NCI-H2227 treated with DMSO at 0.1 percent for 48 hours (cell line): ENCODE results near the gene CFAP410.

Experiments used
- DNase-seq: peaks from one replicate; lab custom pipeline; 2025; lab: John Stamatoyannopoulos, UW

The CFAP410 gene

DNA sequence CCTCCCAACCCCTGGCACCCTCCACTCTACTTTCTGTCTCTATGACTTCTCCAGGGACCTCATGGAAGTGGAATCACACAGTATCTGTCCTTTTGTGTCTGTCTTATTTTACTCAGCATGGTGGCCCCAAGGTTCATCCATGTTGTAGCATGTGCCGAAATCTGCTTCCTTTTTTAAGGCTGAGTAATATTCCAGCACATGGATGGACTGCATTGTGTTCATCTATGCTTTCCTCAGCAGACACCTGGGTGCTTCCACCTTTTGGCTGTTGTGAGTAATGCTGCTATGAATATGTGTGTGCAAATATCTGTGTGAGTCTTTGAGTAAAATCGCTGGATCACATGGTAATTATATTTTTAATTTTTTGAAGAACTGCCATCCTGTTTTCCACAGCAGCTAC lies 40.9 kb downstream of the CFAP410 start:
- DNase-seq, result no peak

GRCh38 chr21:44297525-44298290 lies 41.5 kb downstream of the CFAP410 start:
- DNase-seq, result peak; percentile 79

DNA sequence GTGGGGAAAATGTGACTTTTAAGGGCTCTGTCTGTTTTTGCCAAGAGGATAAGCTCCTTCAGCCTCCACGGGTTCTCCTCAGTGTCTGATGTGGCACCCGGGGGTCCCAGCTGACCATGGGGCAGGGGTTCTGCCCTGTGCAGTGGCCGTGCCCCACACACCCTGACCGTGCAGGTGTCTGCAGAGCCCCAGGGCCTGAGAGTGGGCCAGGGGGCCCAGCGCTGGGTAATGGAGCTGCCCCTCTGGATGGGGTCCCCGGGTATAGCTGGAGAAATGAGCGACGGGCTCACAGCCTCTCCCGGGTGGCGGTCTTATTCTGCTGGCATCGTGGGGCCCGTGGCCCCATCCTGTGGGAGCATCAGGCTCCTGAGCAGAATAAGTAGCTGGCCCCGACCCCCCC lies 42.3 kb downstream of the CFAP410 start:
- no peak for DNase-seq

DNA sequence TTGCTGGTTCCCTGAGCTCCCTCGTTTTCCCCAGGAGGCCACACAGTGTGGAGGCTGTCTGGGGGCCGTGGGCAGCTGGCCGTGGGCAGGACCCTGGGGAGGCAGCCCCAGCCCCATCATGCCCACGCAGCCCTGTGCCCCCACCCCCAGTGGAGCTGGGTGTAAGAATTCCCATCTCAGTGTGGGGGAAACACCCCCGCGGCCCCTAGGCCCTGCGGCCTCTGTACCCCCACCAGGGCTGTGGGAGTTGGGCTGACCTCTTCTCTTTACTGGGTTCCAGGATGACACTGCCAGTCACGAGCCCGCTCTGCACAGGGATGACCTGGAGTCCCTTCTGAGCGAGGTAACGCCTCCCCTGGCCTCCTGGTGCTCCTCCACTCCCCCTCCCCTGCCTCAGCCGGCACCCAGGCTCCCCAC lies 43.1 kb downstream of the CFAP410 start:
- DNase-seq, result no peak

DNA sequence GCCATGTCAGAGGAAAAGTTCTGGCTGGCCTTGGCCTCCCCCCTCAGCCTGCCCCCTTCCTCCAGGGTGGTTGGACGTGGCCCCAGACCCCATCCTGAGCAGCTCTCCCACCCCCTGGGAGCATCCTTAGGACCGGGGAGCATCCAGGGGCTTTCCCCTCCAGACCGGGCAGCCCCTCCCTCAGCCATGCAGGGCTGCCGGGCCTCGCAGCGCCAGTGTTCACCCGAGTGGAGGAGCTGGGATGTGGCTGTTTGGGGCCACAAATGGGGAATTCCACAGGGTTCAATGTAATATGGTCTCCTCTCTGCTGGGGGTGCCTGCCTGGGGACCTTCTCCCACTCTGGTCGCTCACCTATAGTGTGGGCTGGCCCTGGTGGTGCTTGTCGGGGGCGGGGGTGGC lies 43.5 kb downstream of the CFAP410 start:
- DNase-seq, result no peak

DNA sequence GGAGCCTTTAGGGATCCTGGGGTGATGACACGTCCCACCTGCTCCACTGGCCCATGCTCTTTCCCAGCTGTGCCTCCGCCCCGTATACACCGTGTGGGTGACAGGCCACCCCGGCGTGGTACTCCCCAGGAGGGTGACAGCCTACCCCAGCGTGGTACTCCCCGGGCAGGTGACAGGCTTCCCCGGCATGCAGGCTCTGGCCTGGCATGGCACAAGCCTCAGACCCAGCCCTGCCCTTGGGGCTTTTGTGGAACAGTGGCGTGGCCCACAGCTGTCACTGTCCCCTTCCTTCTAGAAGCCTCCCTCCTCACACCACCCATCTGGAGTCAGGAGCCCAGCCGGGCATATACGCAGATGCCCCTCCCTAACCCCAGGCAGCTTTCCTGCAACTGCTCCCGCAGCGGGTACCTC lies 44.0 kb downstream of the CFAP410 start:
- no peak for DNase-seq

DNA sequence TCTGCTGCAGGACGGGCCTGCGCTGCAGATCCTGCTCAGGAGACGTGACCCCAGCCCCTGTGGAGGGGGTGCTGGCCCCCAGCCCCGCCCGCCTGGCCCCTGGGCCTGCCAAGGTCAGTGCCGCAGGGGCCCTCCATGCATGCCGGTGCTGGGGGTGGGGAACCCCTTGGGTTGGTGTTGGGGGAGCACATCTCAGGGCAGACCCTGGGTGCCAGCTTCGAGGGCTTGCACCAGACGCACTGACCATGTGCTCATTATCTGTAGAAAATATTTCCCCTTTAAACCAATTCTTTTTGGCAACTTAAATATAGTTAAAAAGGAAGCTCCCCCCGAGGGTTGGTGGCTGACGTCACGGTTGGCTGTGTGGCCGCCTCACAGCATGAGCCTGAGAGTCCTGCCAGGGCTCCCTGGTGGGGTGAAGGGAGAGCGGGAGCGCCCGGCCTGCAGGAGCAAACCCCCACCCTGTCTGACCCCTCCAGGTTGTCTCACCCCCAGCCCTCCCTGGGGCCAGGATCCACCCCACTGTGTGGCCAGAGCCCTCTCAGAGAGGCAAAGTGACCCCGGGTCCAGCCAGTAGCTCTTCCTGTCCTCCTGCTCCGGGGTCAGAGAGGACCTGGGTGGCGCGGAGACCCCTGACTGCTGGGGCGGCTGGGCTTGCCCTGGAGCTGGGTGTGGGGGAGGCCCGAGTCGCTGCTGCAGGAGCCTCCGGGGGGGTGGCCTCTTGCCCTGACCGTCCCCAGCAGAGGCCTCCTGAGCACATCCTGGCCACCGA lies 44.6 kb downstream of the CFAP410 start:
- DNase-seq, result no peak

DNA sequence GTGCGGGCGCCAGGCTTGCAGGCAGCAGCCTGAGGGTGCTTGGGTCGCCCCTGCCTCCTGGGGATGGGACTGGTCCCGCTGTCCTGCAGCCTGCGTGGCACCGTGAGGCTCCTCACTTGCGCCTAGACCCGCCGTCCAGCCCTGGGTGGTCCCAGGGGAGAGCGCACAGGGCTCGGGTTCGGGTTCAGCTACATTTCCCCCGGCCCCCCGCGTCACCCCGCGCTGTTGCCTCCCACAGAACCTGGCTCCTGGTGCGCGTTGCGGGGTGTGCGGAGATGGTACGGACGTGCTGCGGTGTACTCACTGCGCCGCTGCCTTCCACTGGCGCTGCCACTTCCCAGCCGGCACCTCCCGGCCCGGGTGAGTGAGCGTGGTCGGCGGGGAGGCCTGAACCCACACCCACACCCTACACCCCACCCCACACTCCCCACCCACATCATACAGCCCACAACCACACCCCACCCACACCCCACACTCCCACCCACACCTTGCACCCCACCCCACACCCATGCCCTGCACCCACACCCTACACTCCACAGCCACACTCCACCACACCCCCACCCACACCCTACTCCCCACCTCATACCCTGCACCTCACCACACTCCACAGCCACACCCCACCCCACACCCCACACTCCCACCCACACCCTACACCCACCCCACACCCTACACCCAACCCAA lies 45.5 kb downstream of the CFAP410 start:
- DNase-seq, result no peak

DNA sequence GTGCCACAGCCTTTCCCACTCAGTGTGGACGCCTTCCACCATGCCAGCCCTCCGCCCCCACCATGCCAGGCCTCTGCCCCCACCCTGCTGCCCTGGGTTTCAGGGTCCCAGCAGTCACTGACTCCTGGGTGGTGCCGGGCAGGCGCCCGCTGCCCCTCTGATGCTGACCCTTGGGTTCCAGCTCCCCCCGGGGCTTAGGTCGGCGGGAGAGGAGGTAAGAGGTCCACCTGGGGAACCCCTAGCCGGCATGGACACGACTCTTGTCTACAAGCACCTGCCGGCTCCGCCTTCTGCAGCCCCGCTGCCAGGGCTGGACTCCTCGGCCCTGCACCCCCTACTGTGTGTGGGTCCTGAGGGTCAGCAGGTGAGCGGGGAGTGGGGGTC lies 46.4 kb downstream of the CFAP410 start:
- DNase-seq, result no peak

DNA sequence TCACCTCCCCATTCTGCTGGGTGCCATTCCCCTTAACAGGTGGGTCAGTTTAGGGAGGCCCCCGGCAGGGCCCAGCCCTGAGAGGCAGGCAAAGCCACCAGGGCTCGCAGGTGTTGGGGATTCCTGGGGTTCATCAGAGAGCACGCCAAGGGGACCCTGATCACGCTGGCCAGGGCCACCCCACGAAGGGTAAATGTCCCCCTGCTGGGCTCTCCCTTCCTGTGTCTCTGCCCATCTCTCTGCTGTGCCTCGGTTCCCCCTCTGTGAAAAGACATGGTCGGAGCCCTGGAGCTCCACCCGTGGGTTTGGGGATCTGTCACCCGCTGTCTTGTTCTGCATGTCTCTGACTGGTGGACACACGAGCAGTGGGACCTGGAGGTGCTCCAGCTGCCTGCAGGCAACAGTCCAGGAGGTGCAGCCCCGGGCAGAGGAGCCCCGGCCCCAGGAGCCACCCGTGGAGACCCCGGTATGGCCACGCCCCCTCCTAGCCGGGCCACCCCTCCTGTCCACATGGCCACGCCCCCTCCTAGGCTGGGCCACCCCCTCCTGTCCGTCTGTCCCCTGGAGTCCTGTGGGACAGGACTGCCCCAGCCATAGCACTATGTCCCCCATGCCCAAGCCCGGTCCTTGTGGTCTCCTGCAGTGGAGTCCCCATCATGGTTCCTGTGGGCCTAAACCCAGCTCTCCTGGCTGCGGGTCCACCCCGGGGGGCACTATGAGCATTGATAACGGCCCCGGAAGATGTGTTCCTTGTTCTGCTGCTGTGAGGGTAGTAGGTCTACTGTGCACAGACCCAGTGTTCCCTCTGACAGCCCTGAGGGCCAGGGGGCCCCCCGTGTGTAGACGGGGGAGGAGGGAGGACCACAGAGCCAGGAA lies 47.0 kb downstream of the CFAP410 start:
- DNase-seq, result no peak

DNA sequence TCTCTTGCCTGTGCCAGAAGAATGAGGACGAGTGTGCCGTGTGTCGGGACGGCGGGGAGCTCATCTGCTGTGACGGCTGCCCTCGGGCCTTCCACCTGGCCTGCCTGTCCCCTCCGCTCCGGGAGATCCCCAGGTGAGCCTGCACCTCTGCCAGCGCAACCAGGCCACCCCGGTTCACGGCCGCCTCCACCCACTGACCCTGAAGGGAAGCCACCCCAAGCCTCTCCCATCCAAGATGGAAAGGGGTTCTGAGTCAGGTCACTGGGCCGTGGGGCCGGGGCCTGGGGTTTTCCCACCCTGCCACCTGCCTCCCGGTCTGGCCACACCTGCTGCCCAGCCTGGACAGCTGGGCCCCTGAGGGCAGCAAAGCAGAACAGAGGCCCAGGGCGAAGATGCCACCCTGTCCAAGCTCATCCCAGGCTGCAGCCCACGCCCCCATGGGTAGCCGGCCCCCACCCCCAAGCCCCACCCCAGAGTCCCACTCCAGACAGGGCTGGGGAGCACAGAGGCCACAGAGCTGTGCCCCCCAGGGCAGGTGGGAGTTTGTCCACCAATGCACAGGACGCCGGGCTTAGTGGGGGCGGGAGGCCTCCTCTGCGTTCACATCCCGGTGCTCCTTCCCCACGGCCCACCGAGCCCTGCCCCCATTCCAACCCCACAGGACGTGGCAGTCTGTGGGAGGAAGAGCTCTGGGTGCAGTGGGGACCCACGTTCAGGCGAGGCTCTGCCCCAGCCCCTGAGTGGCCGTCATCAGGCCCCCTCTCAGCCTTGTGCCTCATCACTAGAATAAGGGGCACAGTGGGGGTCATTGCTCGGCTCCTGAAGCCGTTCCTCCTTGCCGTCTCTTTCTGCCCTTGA lies 47.9 kb downstream of the CFAP410 start:
- DNase-seq, result no peak

- DNase-seq, result no peak
Measured at GRCh38 chr21:44290327-44291077, 48.7 kb downstream of the CFAP410 start.

DNA sequence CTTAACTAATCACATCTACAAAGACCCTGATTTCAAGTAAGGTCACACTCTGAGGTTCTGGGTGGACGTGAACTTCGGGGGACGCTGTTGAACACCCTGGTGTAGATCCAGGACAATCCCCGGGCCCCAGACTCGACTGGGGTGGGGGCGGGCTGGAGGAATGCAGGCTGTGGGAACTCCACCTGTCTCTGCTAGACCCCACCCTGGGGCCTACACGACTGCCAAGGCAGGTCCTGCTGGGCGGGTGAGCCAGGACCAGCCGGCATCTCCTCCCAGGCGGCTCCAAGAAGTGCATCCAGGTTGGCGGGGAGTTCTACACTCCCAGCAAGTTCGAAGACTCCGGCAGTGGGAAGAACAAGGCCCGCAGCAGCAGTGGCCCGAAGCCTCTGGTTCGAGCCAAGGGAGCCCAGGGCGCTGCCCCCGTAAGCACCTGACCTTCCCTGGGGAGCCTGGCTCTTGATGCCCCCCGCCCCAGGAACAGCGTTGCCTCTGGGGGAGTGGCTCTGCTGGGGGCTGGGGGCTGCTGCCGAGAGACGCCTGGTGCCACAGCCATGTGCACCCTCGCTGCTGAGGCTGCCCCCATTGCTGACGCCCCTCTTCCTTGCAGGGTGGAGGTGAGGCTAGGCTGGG lies 49.7 kb downstream of the CFAP410 start:
- no peak for DNase-seq

DNA sequence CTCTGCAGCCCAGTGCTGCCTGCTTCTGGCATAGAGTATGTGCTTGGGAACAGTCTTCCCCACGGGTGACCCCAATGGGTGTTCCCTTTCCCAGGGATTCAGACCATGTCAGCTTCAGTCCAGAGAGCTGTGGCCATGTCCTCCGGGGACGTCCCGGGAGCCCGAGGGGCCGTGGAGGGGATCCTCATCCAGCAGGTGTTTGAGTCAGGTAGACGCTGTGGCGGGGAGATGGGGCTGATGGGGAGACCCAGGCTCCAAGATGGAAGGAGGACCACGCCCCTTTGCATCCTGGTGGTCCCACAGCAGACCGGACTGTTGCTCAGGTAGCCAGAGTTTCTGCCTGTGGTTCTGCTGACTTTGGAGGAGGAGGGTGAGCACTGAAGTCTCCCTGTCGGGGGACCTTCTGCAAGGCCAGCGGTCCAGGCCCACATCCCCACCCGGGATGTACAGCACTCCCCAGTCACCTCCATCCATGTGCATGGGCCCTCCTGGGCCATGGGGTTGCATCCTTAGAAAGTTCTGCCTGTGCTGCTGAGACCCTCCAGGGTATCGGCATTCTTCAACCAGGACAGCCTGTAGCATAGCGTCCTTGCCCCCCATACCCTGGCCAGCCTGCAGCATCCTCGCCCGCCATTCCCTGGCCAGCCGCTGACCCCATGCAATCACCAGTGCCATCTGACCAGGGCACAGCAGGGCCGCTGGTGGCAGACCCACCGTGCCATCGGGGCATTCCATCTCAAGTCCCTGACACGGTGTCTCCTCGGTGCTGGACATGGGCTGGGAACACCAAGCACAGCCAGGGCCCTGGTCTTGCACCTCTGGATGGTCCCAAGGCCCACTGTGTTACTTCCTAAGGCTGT lies 50.7 kb downstream of the CFAP410 start:
- DNase-seq, result no peak

- no peak for DNase-seq
Measured at GRCh38 chr21:44286716-44287632, 52.2 kb downstream of the CFAP410 start.

GRCh38 chr21:44286086-44286715 lies 53.0 kb downstream of the CFAP410 start:
- no peak for DNase-seq
